ENCODE data around the gene SPON1.
"Not testable (repeated sequence)": the region's sequence is repeated elsewhere in the genome, so short reads cannot be mapped to it uniquely, and the experiment has no call there.

The SPON1 gene

GRCh38 chr11:14136561-14136960 lies 174.0 kb downstream of the SPON1 start:
- no peak for DNase-seq

DNA sequence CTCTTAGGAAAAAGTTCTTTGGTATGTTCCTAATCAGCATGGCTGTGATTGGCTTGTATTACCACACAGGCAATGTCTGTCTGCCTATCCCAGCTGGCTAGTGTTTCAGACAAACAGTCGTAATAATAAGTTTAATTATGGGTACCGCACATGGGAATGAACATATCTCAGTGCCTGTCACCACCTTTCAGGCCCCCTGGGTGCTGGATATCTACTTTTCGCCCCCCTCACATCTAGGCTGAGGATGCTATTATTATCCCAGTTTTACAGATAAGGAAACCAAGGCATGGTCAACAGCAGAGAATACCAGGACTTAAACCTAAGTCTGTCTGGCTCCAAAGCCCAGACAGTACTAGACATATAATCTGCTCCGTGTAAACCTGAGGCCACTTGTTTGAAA lies 174.8 kb downstream of the SPON1 start:
- DNase-seq: no peak

- no peak for DNase-seq
Observed at GRCh38 chr11:14140991-14141390, 178.5 kb downstream of the SPON1 start.

DNA sequence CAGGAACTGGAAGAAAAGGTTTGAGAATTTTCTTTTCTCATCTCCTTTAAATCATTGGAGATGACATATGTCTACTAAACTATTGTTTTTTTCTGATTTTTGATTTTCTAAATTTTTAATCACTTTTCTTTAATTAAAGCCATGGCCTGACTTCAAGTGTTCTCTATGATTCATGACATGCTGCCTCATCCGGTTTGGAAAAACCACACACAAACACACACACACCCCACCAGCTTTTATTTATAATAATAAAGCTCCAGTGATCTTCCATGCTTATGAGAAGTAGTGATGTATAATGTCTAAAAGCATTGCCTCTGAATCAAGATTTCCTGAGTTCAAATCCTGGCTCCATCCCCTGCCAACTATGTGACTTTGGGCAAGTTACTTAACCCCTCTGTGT lies 179.2 kb downstream of the SPON1 start:
- DNase-seq: no peak

- no peak for DNase-seq
Observed at GRCh38 chr11:14144934-14145333, 182.4 kb downstream of the SPON1 start.

GRCh38 chr11:14148653-14149273 lies 186.2 kb downstream of the SPON1 start:
- DNase-seq: peak in 1 of 2 experiments; percentile 35

- no peak for DNase-seq
Observed at GRCh38 chr11:14149683-14150082, 187.2 kb downstream of the SPON1 start.

DNA sequence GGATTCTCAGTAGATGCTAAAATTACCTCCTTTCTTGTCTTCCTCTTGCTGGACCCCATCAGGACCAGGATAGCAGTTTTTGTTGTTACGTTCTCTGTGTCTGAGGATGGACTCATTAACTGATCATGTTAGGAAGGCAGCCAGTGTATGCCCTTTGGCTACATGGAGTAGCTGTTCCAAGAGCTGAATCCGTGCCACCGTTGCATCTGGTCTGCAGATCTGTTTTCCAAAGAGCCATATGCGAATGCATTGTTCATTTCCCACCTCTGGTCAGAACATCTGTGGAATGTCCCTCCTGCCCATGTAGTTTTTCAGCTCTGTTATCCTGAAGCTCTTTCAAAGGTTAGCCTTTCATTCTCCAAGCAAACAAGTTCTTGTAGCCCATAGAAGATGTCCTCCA lies 188.4 kb downstream of the SPON1 start:
- DNase-seq: no peak

GRCh38 chr11:14154103-14154502 lies 191.6 kb downstream of the SPON1 start:
- DNase-seq: not testable (repeated sequence)

GRCh38 chr11:14158393-14158792 lies 195.9 kb downstream of the SPON1 start:
- DNase-seq: no peak

DNA sequence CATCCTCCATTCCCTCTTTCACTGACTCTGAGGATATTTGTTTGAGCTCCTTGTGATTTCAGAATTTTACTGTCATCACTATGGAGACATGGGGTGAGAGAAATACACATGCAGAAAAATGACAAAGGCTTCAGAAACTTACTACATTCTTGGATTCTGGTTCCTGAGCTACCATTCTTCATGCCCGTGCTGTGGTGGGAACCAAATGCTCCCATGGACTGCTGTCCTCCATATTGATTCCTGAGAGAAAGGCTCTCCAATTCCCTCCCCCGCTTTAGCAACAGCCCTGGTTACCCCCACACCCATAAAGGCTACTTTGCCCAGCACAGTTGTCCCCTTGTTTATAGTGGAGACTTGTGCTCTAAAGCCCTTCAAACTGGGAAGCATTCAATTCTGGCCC lies 201.1 kb downstream of the SPON1 start:
- DNase-seq: no peak

- DNase-seq: not testable (repeated sequence)
Observed at GRCh38 chr11:14173679-14174078, 211.2 kb downstream of the SPON1 start.

- no peak for DNase-seq
Observed at GRCh38 chr11:14179116-14179820, 216.7 kb downstream of the SPON1 start.

DNA sequence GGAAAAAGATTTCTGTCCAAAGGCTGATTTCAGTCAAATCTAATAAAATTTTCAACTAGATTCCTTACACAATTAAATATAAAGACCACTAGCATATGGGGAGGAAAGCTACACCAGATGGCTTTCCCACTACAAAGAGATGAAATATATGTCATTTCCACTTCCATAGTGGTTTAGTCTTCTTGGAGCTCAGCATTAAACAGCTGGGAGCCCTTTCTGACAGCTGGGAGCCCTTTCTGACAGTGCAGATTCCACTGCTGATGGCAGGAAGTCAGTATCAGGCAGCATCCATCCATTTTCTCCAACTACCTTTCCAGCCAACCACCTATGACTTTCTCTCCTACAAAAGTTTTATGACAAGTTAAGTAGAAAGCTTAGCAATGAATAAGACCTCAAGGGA lies 218.6 kb downstream of the SPON1 start:
- no peak for DNase-seq

- DNase-seq: no peak
Observed at GRCh38 chr11:14182833-14183364, 220.4 kb downstream of the SPON1 start.

DNA sequence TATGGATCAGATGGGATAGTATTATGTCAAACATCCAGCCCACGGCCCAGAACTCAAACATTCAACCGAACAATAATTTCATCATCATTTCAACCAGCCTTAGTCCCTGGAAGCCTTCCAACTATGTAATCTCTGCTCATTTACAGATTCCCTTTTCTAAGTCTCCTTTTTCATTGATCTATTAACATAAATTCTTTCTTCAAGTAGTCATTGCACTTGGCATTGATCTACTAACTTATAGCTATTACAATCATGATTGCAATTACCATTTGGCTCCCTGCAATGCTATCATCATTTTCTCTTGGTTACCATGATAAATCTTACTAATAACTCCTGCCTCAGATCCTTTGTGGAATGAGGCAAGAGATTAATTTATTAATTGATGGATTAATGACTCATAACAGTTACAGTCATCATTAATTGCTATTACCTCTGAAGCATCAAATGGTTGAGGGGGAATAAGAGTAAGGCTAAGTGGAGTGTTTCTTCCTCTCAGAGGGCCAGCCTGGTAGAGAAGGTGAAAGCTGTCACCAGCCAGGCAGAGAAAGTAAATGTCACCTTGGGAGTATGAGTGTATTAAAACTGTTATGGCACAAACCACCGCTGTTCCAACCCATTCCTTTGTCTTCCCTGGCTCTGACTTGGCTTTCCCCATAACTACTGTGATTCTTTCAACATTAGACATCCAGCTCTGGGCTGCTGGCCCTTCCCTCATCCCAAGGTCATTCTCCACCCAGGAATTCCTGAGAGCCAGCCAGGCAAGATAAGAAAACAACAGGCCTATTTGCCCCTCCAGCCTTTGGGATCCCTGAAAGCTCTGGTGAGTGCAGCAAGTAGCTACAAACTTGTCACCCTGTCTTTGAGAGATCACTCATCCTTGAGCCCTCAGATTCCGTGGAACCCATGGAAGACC lies 221.8 kb downstream of the SPON1 start:
- no peak for DNase-seq

GRCh38 chr11:14185461-14185860 lies 222.9 kb downstream of the SPON1 start:
- no peak for DNase-seq

DNA sequence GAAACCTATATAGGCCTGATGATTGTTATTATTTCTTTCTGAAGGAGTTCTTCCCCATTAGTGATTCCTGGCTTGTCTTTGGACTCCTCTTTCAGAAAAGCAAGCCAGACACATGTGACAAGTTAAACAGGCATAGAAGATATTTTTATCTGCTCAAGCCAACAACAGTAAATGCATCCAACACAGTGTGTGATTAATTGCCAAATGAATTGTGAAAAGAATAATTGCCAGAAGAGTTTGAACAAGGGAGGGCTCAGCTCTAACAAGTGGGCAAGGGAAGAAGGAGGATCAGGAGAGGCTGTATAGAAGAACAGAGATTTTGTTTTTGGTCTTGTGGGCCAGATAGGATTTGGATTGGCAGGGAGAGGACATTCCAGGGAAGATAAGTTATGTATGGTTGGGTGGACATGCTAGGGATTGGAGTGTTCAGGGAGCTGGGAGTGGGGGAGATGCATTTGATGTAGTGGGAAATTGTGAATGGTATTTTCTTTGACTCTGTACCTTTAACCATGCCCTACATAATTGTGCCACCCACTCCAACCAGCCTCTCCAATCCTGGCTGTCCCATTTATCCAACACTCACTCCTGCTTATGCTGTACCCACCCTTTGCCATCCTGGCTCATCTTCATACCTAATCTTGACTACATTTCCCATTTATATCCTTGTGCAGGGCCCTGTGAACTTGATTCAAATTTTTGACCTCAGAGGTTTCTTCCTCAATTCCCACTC lies 223.7 kb downstream of the SPON1 start:
- no peak for DNase-seq

GRCh38 chr11:14189874-14190273 lies 227.4 kb downstream of the SPON1 start:
- no peak for DNase-seq

DNA sequence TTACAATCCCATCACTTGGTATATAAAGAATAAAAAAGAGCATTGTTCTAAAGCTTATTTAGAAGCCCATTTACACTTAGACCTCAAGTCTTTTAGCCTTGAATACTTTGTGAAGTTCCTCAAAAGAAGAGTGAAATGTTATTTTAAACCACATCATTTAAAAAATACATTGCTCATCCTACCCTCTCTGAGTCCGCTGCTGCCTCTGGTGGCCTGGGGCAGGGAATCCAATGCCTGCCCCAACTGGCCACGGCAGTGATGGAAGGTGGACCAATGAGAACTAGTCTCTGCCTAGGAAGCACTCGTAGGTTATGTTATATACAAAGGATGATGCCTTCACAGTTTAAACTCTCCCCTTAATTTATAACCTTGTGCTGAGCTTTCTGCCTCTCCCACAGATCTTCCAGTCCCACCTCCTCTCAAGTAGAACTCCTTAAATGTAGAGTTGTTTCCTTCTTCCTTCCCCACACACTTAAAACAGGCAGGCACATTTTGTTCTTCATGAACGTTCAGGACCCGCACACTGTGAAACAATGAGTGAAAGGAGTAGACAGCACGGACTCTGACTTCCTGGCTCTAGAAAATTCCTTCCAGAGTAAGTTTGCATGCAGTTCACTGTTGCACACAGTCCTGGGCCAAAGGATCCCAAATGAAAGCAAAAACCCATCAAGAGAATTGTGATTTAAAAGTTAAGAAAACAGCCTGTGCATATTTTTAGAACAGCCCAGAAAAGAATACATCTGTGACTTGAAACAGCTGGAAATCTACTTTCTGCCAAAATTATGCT lies 228.7 kb downstream of the SPON1 start:
- no peak for DNase-seq

DNA sequence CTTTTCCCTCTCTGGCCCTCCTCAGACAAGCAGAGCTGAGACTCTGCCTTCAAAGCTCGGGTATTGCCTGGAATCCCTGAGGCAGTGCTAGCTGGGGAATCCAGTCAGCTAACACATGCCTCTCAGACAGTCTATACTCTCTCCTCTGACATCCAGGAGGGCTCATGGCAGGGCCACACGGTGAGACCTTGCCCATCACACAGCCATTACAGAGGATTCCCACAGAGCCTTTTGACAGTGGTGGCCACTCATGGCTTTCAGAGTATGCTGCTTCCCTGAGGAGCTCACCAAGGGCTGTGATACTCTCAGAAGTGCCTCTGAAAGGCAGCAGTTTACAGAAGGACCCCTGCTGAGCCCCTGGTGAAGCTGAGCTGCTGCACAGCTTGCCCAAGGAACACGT lies 231.1 kb downstream of the SPON1 start:
- no peak for DNase-seq

Data from SW 1271 (cell line).